Measurements from ENCODE around the gene LRRC74B.
"Not testable (repeated sequence)": the region's sequence is repeated elsewhere in the genome, so short reads cannot be mapped to it uniquely, and the experiment has no call there.

LRRC74B gene

DNA sequence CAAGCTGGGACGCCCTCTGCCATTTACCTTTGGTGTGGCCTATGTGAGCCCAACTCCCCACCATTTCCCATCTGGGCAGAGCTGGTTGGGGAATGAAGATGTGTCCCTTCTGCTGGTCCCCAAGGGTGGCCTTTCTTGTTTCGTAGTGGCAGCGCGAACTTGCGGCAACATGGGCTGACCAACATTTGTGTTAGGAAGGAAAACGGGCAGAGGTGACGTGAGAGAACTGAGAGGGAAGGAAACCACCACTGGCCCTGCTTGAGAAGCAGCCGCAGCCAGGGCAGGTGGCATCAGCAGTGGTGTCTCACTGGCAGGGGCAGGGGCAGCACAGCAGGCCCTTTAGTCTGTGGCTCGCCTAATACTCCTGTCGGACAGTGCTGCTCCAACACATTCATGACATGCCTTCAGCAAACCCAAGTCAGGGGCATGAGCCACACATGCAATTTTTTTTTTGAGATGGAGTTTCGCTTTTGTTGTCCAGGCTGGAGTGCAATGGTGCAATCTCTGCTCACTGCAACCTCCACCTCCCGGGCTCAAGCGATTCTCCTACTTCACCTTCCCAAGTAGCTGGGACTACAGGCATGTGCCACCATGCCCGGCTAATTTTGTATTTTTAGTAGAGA is 29.9 kb downstream of the LRRC74B start:
- in situ Hi-C loops (cut with HindIII; ENCODE audit: low sequenced_read_pairs) = no loop called here

DNA sequence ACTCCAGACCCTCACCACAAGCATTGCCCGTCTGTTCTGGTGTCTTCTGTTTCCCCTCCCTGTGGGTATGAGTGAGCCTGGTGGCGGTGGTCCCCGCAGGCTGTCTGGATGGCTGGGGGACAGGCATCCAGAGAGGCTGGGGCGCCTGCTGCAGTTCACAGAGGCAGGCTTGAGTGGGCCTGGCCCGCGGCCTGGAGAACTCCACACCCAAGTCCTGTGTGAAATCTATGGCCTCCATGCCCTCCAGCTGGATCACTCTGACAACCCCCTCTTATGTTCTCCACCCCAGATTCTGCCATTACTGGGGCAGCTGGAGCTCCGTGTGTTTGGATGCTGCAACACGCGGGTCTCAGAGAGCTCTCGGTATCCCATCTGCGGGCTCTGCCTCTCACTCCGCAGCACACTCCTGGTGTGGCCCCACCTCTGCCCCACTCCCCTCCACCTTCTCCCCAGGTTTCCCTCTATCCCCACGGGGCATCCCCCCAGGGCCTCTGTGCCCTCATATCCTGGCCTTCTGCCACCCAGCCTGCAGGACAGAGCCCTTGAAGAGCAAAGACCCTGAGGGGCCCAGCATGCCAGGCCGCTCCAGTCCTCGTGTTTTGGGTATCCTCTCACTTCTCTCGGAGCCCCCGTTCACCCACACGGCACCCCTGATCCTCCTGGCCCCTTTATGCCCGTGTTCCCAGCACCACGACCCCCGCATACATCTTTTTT is 31.3 kb downstream of the LRRC74B start:
- in situ Hi-C loops (cut with HindIII; ENCODE audit: low sequenced_read_pairs) = no loop called here

DNA sequence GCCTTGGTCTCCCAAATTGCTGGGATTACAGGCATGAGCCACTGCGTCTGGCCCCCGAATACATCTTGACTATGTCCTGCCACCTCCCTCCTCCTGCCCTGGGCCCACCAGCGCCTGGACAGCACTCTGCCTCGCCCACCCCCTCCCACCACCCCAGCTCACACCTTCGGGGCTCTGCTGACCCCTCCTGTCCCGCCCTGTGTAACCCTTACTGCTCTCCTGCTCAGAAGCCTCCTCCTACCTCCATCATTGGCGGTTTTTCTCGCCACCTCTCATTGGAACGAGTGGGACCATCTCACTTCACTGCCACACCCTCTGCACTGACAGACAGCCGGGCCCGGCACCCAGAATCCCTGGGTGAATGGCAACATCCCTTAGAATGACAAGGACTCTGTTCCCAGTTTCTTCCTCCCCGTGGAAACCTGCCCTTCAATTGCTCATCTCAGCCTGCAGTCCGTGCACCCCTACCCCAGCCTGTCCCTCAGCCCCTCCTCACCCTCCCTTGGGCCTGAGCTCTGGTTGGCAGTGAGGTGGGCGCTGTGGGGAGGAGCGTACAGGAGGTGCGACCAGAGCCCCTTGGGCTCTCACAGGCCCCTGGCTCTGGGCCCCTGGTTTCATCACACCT is 32.2 kb downstream of the LRRC74B start:
- in situ Hi-C loops (cut with HindIII; ENCODE audit: low sequenced_read_pairs) = no loop called here

DNA sequence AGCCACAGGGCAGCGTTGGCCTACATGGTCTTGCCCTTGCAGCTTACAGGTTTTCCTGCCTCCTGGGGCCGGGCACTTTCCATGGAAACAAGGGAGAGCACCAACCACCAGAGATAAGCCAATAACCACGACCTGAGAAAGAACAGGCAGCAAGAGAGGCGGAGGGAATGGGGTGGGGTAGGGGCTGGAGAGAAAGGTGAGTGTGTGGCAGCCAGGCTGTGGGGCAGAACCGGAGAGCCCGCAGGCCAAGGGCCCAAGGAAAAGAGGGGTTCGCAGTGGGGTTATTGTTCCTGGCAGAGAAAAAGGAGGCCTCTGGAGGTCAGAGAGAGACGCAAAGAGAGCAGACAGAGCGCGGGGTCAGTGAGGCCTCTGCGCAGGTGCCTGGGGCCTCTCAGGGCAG is 33.2 kb downstream of the LRRC74B start:
- in situ Hi-C loops (cut with HindIII; ENCODE audit: low sequenced_read_pairs) = no loop called here

GRCh38 chr22:21079493-21079892 is 33.7 kb downstream of the LRRC74B start:
- in situ Hi-C loops (cut with HindIII; ENCODE audit: low sequenced_read_pairs) = no loop called here

DNA sequence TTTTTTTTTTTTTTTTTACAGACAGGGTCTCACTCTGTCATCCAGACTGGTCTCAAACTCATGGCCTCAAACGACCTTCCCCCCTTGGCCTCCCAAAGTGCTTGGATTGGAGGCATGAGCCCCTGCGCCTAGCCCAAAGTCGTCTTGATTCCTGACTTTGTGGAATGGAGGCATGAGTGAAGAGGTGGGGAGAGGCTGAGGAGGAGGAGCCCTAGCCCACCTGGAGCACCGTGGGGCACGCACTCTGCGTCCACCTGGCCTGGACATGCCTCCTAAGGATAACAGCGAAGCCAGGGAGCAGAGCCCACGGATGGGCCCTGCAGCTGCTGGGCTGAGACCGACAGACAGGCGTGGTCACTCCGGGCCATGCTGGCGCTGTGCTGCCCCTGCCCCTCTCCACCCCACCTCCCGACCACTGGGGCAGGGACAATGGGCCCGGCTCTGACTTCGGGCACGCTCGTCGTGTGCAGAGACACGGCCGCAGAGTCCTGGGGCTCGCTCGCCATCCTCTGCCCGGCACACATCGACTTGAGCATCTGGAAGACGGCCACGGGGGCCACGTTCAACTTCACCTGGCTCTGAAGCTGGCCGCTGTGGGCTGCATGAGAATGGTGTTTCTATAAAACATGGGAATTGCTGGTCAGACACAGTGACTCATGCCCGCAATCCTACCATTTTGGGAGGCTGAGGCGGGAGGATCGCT is 34.8 kb downstream of the LRRC74B start:
- in situ Hi-C loops (cut with HindIII; ENCODE audit: low sequenced_read_pairs) = no loop called here

- in situ Hi-C loops (cut with HindIII; ENCODE audit: low sequenced_read_pairs) = no loop called here
Measured at GRCh38 chr22:21082248-21082647, 36.5 kb downstream of the LRRC74B start.

DNA sequence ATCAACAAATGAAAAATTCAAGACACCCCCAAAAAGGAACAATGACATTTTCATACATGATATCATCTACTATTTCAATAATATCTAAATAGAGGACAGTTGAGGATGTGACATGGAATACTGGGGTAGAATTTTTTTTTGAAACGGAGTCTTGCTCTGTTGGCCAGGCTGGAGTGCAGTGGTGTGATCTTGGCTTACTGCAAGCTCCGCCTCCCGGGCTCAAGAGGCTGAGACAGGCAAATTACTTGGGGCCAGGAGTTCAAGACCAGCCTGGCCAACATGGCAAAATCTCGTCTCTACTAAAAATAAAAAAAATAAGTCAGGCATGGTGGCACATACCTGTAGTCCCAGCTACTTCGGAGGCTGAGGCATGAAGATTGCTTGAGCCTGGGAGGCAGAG is 41.4 kb downstream of the LRRC74B start:
- in situ Hi-C loops (cut with HindIII; ENCODE audit: low sequenced_read_pairs) = no loop called here

DNA sequence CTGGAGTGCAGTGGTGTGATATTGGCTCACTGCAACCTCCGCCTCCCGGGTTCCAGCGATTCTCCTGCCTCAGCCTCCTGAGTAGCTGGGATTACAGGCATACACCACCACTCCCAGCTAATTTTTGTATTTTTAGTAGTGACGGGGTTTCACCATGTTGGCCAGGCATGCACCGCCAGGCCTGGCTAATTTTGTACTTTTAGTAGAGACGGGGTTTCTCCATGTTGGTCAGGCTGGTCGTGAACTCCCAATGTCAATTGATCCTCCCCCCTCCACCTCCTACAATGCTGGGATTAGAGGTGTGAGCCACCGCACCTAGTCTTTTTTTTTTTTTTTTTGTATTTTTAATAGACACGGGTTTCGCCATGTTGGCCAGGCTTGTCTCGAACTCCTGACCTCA is 42.2 kb downstream of the LRRC74B start:
- in situ Hi-C loops (cut with HindIII; ENCODE audit: low sequenced_read_pairs) = not testable (repeated sequence)

- in situ Hi-C loops (cut with HindIII; ENCODE audit: low sequenced_read_pairs) = not testable (repeated sequence)
Measured at GRCh38 chr22:21091220-21091619, 45.5 kb downstream of the LRRC74B start.

DNA sequence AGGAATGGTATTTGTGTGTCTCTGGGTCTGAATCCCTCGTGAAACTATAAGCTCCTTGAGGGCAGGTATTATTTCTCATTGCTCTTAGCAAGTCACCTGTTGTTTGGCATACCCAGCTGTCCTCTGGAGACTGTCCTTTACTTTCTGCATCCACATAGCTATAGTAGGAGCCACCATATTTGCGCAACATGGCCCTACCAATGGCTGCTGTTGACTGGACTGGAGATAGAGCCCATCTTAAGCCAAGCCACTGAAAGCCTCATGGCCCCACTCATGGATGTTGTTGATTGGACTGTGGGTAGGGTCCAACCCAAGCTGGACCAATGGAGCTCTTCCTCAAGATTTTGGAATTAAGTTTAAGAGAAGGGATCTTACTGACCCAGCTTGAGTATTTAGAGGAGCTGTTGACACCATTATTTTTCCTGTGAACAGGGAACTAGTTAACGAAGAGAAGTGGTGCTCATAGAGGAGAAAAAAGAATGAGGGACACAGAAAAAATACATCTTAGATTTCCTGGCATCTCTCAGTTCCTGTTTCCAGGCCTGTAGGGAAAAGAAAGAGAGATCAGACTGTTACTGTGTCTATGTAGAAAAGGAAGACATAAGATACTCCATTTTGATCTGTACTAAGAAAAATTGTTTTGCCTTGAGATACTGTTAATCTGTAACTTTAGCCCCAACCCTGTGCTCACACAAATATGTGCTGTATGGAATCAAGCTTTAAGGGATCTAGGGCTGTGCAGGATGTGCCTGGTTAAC is 47.2 kb downstream of the LRRC74B start:
- in situ Hi-C loops (cut with HindIII; ENCODE audit: low sequenced_read_pairs) = no loop called here

- in situ Hi-C loops (cut with HindIII; ENCODE audit: low sequenced_read_pairs) = not testable (repeated sequence)
Measured at GRCh38 chr22:21093555-21094137, 47.9 kb downstream of the LRRC74B start.

DNA sequence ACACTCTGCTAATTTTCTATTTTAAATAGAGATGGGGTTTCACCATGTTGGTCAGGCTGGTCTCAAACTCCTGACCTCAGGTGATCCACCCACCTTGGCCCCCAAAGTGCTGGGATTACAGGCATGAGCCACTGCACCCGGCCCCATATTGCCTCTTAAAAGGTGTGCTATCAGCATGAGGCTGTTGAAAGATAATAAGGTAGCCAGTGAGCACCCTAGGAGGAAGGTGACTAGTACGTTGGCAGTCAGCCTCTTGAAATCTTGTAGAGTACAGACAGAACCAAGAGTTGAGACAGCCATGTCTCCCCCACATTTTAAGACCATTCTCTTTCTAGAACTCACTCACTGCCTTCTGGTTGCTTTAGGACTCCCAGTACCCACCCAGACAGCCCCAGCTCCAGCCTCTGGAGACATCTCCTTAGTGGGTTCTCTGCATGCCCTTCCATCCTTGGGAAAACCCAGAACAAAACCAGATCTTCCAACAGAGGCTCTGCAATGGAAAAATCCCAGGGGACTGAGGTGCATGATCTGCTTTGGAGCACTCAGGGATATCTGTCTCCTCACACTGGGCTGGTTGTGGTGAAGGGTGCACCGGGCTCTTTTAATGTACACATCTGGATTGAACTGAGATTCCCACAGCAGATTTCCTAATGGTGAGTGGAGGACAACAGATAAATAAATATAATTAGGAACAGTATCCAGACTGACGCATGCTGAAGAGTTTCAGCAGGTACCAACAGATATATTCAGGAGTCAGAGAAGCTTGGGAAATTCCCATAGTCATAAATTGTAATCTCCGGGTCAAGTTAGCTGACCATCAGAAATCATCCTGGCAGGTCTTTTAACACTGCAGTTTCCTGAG is 49.4 kb downstream of the LRRC74B start:
- in situ Hi-C loops (cut with HindIII; ENCODE audit: low sequenced_read_pairs) = no loop called here

- in situ Hi-C loops (cut with HindIII; ENCODE audit: low sequenced_read_pairs) = no loop called here
Measured at GRCh38 chr22:21095773-21096107, 50.0 kb downstream of the LRRC74B start.

DNA sequence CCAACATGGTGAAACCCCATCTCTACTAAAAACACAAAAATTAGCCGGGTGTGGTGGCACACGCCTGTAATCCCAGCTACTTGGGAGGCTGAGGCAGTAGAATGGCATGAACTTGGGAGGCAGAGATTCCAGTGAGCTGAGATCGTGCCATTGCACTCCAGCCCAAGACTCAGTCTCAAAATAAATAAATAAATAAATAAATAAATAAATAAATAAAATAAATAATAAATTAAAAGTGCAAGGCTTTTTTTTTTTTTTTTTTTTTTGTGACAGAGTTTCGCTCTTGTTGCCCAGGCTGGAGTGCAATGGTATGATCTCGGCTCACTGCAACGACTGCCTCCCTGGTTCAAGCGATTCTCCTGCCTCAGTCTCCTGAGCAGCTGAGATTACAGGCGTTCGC is 51.1 kb downstream of the LRRC74B start:
- in situ Hi-C loops (cut with HindIII; ENCODE audit: low sequenced_read_pairs) = not testable (repeated sequence)

DNA sequence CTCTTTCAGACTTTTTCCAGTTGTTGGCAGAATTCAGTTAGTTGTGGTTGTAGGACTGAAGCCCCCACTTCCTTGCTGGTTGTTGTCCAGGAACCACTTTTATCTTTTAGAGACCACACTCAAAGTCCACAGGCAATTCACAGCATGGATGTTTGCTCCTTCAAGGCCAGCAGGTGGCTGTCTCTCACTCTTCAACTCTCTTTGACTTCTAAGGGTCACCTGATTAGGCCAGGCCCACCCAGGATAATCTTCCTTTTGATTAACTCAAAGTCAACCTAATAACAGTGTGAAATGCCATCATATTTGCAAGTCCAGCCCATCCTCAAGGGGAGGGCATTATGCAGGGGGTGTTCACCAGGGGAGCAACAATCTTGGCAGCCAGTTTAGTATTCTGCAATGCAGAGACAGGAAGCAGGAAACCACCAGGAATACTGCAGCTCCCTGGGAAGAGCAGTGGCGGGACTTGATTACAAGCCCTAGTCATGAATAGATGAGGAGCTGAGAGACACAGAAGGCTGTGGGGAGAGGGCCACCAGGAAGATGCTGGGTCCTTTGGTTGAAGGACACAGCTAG is 52.4 kb downstream of the LRRC74B start:
- in situ Hi-C loops (cut with HindIII; ENCODE audit: low sequenced_read_pairs) = no loop called here

DNA sequence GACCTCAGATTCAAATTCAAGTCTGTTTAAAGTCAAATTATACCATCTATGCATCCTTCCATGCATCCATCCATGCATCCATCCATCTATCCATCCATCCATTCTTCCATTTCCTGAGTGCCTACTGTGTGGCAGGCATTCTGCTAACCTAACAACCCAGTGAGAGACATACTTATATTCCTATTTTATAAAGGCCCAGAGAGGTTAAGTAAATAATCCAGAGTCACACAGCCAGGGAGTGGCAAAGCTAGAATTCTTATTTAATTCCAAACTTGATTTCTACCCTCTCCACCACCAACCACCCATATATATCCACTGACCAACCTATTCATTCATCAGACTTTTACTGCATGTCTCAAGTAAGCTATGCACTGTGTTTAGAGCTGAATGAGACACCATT is 53.8 kb downstream of the LRRC74B start:
- in situ Hi-C loops (cut with HindIII; ENCODE audit: low sequenced_read_pairs) = no loop called here

DNA sequence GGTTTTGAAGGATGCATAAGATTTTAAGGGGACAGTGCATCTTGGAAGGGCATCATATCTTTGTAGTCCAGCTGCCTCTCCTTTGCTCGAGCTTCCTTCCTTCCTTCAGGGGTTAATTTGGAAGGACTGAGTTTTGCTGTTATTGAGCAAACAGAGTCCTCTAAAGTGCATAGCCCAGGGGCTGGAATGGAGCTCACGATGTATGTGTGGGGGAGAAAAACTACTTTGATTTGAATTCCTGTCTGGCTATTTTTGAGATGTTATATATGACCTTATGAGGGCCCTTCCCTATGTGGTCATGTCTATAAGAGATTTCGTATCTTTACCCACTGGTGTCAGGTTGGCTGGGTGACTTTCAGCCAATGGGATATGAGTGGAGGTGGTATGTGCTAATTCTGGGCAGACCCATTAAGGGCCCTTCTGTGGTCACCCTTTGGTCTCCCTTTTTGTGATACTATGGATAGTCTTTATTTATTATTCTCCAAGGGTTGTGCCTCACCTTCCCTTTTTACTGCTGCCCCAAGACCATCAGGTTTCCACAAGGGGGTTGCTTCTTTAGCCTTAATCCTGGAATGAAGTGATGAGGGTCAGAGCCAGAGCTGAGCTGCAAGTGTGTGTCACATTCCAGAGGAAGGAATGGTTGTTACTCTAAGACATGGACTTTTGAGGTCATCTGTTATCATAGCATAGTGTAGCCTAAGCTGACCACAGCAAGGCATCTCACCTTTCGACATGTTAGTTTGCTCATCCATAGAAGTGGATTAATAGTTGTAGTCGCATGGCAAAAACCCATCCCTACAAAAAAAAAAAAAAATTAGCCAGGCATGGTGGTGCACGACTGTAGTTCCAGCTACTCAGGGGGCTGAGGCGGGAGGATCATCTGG is 54.6 kb downstream of the LRRC74B start:
- in situ Hi-C loops (cut with HindIII; ENCODE audit: low sequenced_read_pairs) = no loop called here

All from DLD1 (cell line).